HT-29 (cell line): ENCODE data around the gene SFRP5. TPM values are rescaled to one million over a fixed set of nuclear protein-coding genes. Genes with fewer than 3 reads are reported as not detected.

ENCODE experiments used
- DNase-seq: peaks from one replicate; pipeline ENCODE4 v3.0.0-alpha.2; 2015; ENCODE audit warnings: low spot score
- total RNA-seq: library from RNA; depleted of rRNA; stranded (reverse); fragments of >200 nt; shearing (Covaris generic); gene quantifications from 2 replicates; pipeline ENCODE4 v1.2.3, GENCODE V29; 2014; rRNA removed

Gene SFRP5
- total RNA-seq, 1 experiment from 2014 or later, result not detected

DNA sequence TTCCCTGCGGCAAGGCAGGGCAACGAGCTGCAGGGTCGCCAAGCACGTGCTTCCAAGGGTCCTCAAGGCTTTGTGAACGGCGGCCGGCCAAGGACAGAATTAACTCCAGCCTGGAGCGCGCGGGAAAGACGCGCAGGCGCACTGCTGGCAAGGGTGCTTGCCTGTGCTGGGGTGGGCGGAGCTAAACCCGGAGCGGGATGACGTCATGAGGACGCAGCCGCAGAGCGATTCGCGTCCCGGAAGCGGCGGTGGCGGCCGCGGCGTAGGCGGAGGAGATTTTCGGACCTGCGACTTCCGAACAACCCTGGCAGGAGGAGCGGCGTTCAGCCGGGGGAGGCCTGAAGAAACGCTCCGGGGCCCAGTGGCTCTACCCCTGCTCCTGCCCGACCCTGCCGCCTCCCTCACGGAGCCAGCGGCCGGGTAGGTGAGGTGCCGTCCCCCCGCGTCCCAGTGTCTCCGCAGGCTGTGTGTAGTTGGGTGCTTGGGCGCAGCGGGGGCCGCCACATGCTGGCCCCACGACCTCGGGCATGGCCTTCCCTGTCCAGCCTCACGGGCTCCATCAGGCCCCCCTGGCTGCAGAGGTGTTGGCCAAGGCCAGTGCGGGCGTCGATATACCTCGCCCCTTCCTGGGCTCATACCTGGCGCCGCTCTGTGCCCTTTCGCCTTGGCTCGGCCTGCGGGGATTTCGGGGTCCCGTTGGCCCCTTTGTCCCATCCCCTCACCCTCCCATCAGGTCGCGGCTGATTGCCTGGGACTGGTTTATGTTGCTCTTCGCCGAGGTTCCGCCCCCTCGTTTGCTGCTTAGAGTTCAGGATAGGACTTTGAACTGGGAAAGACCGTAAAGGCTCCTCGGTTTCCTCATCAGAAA lies 34.7 kb downstream of the SFRP5 start, which contains the start of gene ZFYVE27:
Gene ZFYVE27 (plus strand): TSS at position 227 of the 868 bp plus-strand sequence. CDS start 1,350 bp downstream, outside the sequence.
- DNase-seq, result peak; percentile 94

DNA sequence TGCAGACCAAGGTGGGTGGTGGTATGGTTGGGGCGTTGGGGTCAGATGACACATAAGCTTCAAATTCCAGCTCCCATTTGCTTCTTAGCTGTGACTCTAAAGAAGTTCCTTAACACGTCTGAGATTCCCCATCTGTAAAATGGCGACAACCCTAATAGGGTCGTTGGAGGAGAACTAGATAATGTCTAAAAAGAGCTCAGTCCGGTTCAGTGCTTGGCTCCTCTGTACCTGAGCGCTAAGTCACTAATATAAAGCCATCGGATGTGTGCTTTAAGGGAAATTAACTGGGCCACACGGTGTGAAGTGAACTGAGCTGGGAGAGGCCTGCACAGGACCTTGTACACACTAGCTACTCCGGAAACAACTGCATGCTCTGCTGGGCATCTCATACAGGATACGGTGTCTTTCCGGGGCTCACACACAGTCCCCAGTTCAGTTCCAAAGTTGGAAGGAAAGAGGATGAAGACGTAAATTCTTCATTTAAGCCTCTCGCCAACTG lies 35.3 kb downstream of the SFRP5 start:
- DNase-seq, result no peak

DNA sequence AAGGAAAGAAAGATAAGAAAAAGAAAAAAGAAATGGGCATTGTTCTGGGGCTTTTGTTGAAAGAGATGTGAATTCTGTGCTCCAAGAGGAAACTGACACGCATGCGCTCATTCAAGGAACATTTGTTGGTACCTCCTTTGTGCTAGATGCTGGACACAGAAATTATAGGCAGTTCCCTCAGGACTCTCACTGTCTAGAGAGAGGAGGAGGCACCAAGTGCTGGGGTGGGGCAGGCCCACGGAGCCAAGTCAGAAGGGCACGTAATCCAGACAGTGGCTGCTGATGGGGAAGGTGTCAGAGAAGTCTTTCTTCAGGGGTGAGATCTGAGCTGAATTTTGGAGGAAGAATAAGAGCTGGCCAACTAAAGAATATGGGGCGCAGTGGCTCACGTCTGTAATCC lies 37.8 kb downstream of the SFRP5 start:
- no peak for DNase-seq

DNA sequence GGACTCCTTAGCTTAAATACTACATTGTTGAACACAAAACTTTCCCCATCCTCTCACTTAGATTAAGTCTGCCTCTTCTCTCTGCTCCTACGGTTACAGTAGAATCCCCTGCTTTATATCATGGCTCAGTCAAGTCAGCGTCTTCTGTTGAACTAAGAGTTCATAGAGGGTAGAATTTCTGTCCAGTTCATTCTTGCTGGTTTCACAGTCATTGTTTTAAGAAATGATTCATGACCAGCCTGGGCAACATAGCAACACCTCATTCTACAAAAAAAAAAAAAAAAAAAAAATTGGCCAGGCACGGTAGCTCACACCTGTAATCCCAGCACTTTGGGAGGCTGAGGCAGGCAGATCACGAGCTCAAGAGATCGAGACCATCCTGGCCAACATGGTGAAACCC lies 38.5 kb downstream of the SFRP5 start:
- no peak for DNase-seq

DNA sequence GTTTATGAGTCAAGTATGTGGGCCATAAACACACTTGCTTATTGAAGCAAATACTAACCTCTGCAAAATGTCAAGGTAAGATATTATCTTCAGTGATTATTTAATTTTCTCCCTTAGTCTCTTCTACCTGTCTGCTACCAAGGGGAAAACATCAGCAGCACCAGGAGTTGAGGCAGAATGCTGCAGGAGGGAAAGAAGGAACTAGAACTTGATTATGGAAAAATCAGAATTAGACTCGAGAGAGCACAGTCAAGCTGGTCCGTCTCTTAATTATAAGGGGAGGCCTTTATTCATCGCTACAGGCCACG lies 39.8 kb downstream of the SFRP5 start:
- no peak for DNase-seq

DNA sequence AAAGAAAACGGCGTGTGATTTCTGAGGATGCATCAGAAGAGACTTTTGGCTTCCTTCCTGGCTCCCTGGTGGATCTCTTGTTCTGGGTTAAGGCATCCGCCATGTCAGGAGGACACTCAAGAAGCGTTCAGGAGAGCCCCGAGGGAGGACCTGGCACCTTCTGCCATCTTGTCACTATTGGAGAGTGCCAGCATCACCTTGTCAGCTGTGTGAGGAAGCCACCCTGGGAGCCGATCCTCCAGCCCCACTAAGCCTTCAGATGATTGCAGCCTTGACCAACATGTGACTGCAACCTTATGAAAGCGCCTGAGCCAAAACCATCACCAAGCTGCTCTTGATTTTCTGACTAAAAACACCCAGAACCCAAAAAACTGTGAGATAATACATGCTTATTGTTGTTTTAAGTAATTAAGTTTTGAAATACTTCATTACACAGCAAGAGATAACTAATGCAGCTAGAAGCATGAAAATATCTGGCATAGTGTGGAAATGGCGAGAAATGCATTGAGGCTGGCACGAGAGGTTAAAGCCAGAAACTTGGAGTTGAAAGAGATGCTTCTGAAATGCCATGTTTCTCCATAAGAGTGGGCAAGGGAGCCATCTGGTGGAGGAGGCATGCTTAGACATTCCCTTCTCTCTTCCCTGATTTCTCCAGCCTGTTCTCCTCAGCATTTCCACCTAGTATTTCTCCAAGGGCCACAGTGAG lies 40.3 kb downstream of the SFRP5 start:
- DNase-seq, result peak; percentile 91

DNA sequence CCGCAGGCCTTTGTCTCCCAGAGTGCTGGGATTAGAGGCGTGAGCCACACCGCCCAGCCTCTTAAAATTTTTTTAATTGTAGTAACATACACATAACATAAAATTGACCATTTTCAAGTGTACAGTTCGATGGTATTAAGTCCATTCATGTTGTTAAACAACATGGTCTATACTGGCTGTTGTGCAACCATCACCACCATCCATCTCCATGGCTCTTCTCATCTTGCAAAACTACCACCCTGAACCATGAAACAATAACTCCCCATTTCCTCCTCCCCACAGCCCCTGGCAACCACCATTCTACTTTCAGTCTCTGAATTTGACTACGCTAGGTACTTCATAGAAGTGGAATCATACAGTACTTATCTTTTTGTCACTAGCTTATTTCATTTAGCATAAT lies 42.8 kb downstream of the SFRP5 start:
- no peak for DNase-seq

DNA sequence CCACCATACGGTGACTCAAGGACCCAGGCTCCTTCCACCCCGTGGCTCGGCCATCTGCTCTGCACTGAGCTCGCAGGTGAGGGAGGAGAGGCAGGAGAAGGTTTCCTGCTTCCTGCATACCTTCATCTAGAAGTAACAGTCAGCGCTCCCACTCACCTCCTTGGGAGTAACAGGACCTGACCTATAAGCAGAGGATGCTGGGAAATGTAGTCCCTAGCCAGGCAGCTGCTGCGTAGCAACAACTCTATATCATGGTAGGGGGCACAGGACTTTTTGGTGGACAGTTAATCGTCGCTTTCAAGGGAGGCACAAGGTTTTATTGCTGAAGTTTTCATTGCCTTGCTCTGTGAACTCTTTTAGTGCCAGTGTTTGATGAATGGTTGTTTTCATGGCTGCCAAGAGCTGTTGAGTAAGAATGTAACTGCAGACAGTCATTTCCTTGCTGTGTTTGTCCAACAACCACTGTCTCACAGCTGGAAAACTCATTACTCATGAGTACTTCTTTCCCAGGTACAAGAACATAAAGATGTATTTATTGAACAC lies 45.1 kb downstream of the SFRP5 start:
- peak; percentile 53 for DNase-seq

DNA sequence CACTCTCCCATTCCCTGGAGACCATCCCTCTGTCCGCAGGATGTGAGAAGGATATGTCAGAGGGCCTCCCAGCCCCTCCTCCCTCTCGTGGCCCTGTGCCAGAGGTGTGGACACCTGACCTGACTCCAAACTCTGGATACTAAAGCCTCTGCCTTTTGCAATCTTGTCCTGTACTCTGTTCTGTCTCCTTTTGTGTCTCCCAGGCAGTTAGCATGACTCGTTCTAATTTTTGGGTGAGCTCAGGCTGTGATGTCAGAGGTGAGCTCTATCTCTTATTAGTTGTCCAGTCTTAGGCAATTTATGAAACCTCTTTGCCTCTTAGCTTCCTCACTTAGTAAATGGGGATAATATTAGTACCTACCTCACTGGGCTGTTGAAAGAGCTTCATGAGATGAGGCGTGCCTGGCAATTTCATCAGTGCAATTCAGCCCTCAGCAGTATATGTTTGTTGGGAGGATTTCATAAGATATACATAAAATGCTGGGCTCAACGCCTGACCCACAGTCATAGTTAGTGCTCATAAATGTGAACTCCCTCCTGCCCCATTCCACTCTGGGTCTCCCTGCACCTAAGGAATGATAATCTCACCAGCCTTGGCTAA lies 47.4 kb downstream of the SFRP5 start:
- DNase-seq, result no peak

DNA sequence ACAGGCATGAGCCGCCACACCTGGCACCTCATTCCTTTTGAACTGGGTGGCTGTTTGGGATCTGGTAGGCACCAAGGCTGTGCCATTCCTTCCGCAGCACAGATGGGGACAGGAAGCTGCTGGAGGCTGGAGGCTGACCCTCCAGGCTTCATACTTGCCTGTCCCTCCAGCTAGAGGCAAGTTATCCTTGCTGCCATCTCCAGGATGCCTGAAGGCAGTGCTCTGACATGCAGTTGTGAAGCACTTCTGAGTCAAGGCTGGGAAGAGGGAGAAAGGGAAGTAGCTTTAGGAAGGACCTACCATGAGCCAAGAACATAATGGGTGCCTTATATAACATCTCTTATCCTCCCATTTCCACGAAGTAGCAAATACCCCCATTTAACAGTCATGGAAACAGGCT lies 48.8 kb downstream of the SFRP5 start:
- no peak for DNase-seq

DNA sequence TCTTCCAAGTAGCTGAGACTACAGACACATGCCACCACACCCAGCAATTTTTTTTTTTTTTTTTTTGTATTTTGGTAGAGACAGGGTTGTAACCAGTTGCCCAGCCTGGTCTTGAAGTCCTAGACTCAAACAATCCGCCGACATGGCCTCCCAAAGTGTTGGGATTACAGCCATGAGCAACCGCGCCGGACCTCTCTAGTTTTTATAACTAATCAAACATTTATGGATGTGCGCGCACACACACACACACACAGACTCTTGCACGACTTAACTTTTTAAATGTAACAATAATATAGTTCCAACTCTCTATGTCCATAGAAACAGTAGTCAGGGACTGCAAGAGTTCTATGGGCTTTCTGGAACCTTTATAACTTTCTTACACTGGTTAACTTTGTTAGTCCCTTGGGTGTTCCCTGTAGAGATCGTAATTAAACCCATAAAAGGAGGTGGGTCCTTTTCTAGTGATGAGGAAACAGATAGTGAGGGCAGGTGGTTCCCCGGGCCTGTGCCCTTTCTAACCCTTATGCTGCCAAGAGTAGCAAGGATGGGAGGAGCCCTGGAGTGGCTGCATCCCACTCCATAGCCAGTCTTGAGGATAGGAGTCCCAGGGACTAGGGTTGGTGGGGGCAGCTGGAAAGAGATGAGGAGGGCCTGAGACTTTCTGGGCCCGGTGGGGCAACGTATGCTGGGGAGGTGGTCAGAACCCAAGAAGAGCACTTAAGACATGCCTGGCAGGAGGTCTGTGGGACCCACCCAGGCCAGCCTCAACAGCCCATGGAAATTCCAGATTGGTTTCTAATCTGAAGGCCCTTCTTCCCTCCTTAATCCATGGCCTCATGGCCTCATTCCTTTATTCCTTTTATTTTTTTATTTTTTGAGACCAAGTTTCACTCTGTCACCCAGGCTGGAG lies 49.7 kb downstream of the SFRP5 start:
- no peak for DNase-seq

DNA sequence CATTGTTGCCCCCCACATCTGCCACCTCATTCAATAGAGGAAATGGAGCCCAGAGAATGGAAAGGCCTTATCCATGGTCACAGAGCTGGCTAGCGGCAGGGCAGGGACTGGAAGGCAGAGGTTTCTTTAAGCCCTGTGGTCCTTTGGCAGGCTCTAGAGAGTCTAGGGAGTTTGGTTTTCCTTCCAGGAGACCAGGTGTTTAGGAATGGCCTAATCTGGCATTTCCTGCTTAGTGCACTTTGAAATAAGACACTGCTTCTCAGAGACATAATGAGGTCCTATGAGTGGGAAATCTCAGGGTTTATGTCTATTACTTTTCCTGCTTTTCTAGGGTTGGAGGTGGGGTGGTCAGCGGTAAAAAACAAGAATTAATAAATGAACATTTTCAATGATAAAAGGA lies 52.2 kb downstream of the SFRP5 start:
- no peak for DNase-seq

DNA sequence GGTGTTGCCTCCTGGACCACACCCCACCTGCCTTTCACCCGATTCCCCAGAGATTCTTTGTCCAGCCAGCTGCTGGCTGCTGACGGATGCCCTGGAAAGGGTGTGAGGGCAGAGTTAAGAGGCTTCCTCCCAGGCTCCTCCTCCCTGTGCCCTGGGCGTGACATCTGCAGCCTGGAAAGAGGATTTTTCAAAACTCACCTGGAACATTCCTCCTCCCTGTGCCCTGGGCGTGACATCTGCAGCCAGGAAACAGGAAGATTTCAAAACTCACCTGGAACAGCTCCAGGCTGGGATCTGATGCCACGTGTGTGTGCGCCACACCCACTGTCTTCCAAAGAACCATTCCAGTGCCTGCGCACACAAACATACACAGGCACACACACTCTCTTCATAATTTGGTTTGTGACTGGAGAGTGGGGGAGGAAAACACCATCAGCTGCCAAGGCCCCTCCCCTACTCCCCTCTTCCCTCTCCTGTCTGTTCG lies 53.1 kb downstream of the SFRP5 start:
- peak; percentile 96 for DNase-seq

DNA sequence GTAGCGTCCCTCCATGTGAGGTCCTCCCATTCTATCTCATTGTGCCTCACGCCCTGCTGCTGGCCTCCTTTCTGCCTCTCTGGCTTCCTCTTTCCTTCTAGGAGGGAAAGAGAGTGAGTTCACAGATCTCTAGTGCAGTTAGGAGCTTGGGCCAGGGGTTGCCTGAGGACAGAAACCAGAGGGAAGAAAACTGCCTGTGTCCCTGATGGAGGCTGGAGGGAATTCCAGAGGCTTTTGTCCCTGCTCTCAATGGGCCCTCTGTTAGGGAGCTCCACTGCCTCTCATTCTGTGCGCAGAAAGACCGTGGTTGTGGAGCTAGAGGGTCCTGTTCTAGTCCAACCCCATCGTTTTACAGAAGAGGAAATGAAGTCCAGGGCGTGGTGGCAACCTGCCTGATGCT lies 53.6 kb downstream of the SFRP5 start:
- peak; percentile 19 for DNase-seq

DNA sequence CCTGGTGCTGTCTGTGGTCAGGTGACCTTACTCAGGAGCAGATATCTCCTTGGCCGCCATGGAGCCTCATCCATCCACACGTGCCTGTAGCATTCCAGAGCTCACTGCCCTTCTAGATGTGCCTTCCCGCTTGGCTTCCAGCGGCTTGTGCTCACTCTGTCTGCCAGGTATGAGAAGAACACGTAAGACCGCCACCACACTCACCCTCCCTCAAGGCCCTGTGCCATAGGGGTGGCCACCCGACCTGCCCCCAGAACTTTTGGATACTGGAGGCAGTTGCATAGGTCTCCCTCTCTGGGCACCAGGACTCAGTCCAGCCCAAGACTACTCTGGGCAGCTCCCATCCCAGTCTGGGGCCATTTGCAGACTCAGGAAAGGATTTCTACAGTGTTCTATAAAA lies 54.2 kb downstream of the SFRP5 start:
- DNase-seq, result no peak

Other genes starting within 250 kb of the SFRP5 start
- gene ANKRD2, start 199.2 kb downstream of the SFRP5 start, total RNA-seq, result 0.23 TPM in 1 of 2 replicates, not detected in the other
- 0.26 and 0.36 TPM in 2 replicates for gene HOGA1, start 187.6 kb downstream of the SFRP5 start, total RNA-seq
- gene C10orf62, start 182.3 kb downstream of the SFRP5 start, total RNA-seq, result not detected in 2 replicates
- gene MORN4, start 138.5 kb downstream of the SFRP5 start, total RNA-seq, result 0.29 and 1.2 TPM in 2 replicates
- gene PI4K2A, start 131.3 kb downstream of the SFRP5 start, total RNA-seq, result 10.4 and 11.2 TPM in 2 replicates
- 31.9 and 35.5 TPM in 2 replicates for gene AVPI1, start 84.8 kb downstream of the SFRP5 start, total RNA-seq
- gene MARVELD1, start 58.3 kb downstream of the SFRP5 start, total RNA-seq, result 24.5 and 24.9 TPM in 2 replicates
- gene ZFYVE27, start 34.9 kb downstream of the SFRP5 start, total RNA-seq, result 34.6 and 45.5 TPM in 2 replicates
- 1.1 and 1.7 TPM in 2 replicates for gene GOLGA7B, start 77.8 kb upstream of the SFRP5 start, total RNA-seq